OCI-LY3 (cell line): ENCODE measurements around the gene RELT.

Experiments
- H2AFZ ChIP-seq: fragments of 200-600, 300-600 bp; shearing (Covaris generic); 2 replicates; pipeline ENCODE4 v1.6.0; 2014; ENCODE audit warnings: antibody characterized with exemption, low read depth, low read length
- H3K27ac ChIP-seq: fragments of 200-600, 300-600 bp; sonication (generic); 2 replicates; pipeline ENCODE4 v1.5.1; 2014; ENCODE audit warnings: mild to moderate bottlenecking, low read length, moderate library complexity, mixed read lengths
- H3K27me3 ChIP-seq: fragments of 200-600, 300-600 bp; sonication (generic); 2 replicates; pipeline ENCODE4 v1.6.1; 2014; ENCODE audit warnings: low read depth, low read length, mixed read lengths
- H3K36me3 ChIP-seq: fragments of 200-600, 300-600 bp; sonication (generic); replicated peaks from 2 replicates; pipeline ENCODE3; 2014; ENCODE audit warnings: low read depth, low read length, mixed read lengths
- H3K4me1 ChIP-seq: fragments of 300-600, 200-600 bp; sonication (generic); 2 replicates; pipeline ENCODE4 v1.6.1; 2014; ENCODE audit warnings: low read length, mixed read lengths
- H3K4me2 ChIP-seq: fragments of 200-600, 300-600 bp; sonication (generic); 2 replicates; pipeline ENCODE4 v1.6.1; 2014; ENCODE audit warnings: low read length, mixed read lengths
- H3K4me3 ChIP-seq: fragments of 300-600, 200-600 bp; sonication (generic); 2 replicates; pipeline ENCODE4 v1.5.1; 2014; ENCODE audit warnings: antibody characterized with exemption, mild to moderate bottlenecking, low read length, moderate library complexity
- H3K79me2 ChIP-seq: fragments of 300-600, 200-600 bp; shearing (Covaris generic); 2 replicates; pipeline ENCODE4 v1.6.1; 2014; ENCODE audit warnings: mild to moderate bottlenecking, low read length, mixed read lengths
- H3K9ac ChIP-seq: fragments of 300-600, 200-600 bp; shearing (Covaris generic); 2 replicates; pipeline ENCODE4 v1.6.0; 2014; ENCODE audit warnings: mild to moderate bottlenecking, low read length, moderate library complexity
- H3K9me3 ChIP-seq: fragments of 200-600, 300-600 bp; shearing (Covaris generic); 2 replicates; pipeline ENCODE4 v1.6.1; 2014; ENCODE audit warnings: low read length, mixed read lengths; ENCODE audit not compliant: insufficient read depth
- H4K20me1 ChIP-seq: fragments of 200-600, 300-600 bp; sonication (generic); 2 replicates; pipeline ENCODE4 v1.6.1; 2016; ENCODE audit warnings: low read length, mixed read lengths; ENCODE audit not compliant: insufficient read depth
- CTCF ChIP-seq: fragments of 200-600, 300-600 bp; sonication (generic); IDR thresholded peaks from 2 replicates; pipeline ENCODE4 v1.5.1; 2014; ENCODE audit warnings: antibody characterized with exemption, low read length, low read depth

The RELT gene

DNA sequence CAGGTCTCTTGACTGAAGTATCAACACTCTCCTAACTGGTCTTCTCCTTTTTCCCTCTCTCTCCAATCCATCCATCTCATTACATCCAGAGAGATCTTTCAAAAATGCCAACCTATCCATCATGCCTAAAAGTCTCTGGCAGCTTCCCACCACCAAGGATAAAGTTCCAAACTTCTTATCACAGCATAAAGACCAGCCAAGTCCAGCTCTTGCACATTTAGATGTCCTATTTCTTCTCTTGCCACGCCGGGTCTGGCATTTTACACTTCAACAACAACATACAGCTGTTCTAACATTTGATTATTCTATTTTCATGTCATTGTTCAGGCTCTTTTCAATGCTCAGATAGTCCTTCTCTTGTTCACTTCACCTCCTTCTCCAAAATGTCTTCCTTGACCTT is 70.6 kb downstream of the RELT start:
- no peak overlapping the region for H3K4me2 ChIP-seq
- no peak overlapping the region for H3K4me3 ChIP-seq
- H3K4me1 ChIP-seq = no peaks in the 10 kb centered on the region
- no peaks in the 10 kb centered on the region for H3K27me3 ChIP-seq
- no peaks in the 10 kb centered on the region for H3K36me3 ChIP-seq
- no peaks in the 10 kb centered on the region for H4K20me1 ChIP-seq
- TF ChIP-seq CTCF = no peak
- no peak overlapping the region for H3K9ac ChIP-seq
- no peaks in the 10 kb centered on the region for H3K9me3 ChIP-seq
- H3K79me2 ChIP-seq = no peaks in the 10 kb centered on the region
- H3K27ac ChIP-seq = no peak overlapping the region
- H2AFZ ChIP-seq = no peak overlapping the region
